ENCODE results near the gene IFNGR2.

DNA sequence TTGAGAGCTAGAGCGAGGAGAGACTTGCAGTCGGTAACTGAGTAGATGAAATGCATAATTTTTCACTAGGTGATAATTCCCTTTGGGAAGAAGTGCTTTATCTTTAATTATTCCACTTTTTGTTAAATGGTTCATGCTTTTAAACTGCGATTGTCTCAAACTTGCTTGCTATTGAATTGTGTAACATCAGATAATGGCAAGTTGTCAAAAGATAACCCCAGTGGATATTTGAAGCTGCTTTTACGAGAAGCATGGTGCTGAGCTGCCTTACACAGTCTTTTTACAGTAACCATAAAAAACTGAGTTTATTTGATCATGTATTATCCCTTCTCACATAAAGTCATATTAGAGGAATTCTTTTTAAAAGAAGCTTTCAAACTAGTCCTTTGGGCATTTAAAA is 46.4 kb downstream of the IFNGR2 start:
- TF ChIP-seq GATA2 (IDR thresholded peaks at IDR 0.05; ENCODE audit: low read depth, low read length), result no peak
- no peak for TF ChIP-seq GATA3 (IDR thresholded peaks at IDR 0.05; ENCODE audit: low read depth, low read length)
